Ovary (tissue), 9 donors: ENCODE results near the gene AGPAT4. TPM values are rescaled to one million over a fixed set of nuclear protein-coding genes. Genes with fewer than 3 reads are reported as not detected.

Experiments used
- DNase-seq, 5 donors: peaks; one replicate each; pipeline ENCODE4 v3.0.0-alpha.2; 2019 to 2020
- H3K27ac ChIP-seq, 2 donors: fragments of 200-600 bp; one replicate each; pipeline versions ENCODE4 v1.5.1 to v1.8.0; 2019 to 2022
- H3K27me3 ChIP-seq: fragments of 200-600 bp; one replicate; pipeline ENCODE4 v1.8.0; 2022
- H3K36me3 ChIP-seq: fragments of 200-600 bp; sonication (generic); one replicate; pipeline ENCODE4 v1.5.1; 2019
- H3K4me1 ChIP-seq: one replicate; pipeline ENCODE4 v1.8.1; 2013; ENCODE audit warnings: mild to moderate bottlenecking, moderate library complexity; ENCODE audit not compliant: insufficient read depth
- H3K4me3 ChIP-seq: fragments of 200-600 bp; sonication (generic); one replicate; pipeline ENCODE4 v1.5.1; 2017
- H3K9me3 ChIP-seq, 2 donors: fragments of 200-600 bp in 1 of 2; sonication (generic) in 1 of 2; one replicate each; pipeline versions ENCODE4 v1.5.1 to v1.8.1; 2013 to 2019; ENCODE audit warnings: mild to moderate bottlenecking in 1 of 2, moderate library complexity in 1 of 2
- CTCF ChIP-seq, 3 donors: fragments of 450-650 bp in 2 of 3; fragments of 200-600 bp in 1 of 3; IDR thresholded peaks; one replicate each; pipeline versions ENCODE4 v1.5.1 to v1.8.0; 2016 to 2022; ENCODE audit warnings: antibody characterized with exemption in 3 of 3, mild to moderate bottlenecking in 1 of 3
- EP300 ChIP-seq: sonication (generic); formaldehyde crosslinking; IDR thresholded peaks from one replicate; pipeline ENCODE4 v1.6.1; 2017; ENCODE audit warnings: antibody characterized with exemption
- POLR2A ChIP-seq: fragments of 450-650 bp; IDR thresholded peaks from one replicate; pipeline ENCODE4 v1.6.1; 2017; ENCODE audit warnings: antibody characterized with exemption, mild to moderate bottlenecking, moderate library complexity
- WGBS, 3 donors: extraction: QIAGEN DNeasy Blood & Tissue Kit in 1 of 3; methylation state at CpG; one replicate each; pipeline versions ENCODE4 v1.1.5 to v1.1.7; 2013 to 2017; 5-methylcytosine and 5-hydroxymethylcytosine counted together
- intact Hi-C, 4 donors: fragments of 100-400 bp; cut with DNase I; formaldehyde crosslinking; loops; one replicate each; pipeline versions ENCODE4 v1.11.0 to v1.15.1; 2022 to 2023
- polyA plus RNA-seq, 2 donors: library from polyadenylated mRNA; stranded (reverse); fragments of 200-250 nt in 1 of 2; fragments of 350-450 nt in 1 of 2; fragmentation: Illumina TruSeq in 1 of 2; extraction: RNeasy Lipid Tissue Mini Kit (QIAGEN cat#74804) in 1 of 2; gene quantifications; one replicate each; pipeline ENCODE4 v1.2.3, GENCODE V29; 2013 to 2014
- total RNA-seq, 7 donors: library from RNA; depleted of rRNA in 2 of 7; stranded (reverse); fragments of >200 nt in 2 of 7; fragmentation: NEBNext Ultra II Directional in 3 of 7; extraction: Animal tissue kit (Norgen Biotek cat#: 25700) in 3 of 7; gene quantifications; one replicate each; pipeline versions ENCODE4 v1.1.0 to v1.2.4, GENCODE V29; 2016 to 2023
- donor health status: DM: no; HTN: no; CAD: no; lungs with moderate emphysema.
- donor health status: DM: no; HTN: no; CAD: no.
- donor health status: Bipolar disorder and iron deficiency.
- donor health status: DM: yes; HTN: yes; CAD: no.
- donor health status: DM: no; HTN: no; CAD: no.
- donor health status: DM: yes; HTN: yes; CAD: no.

The AGPAT4 gene
- total and polyA plus RNA-seq, 9 donors = 4.4 to 13.7 (median 8.9) TPM

GRCh38 chr6:161256407-161256806, 17.5 kb downstream of the AGPAT4 start:
- TF ChIP-seq CTCF (IDR thresholded peaks at IDR 0.05) = no peak
- no peak for TF ChIP-seq EP300
- no peak for TF ChIP-seq POLR2A
- DNase-seq = no peak
- Histone ChIP-seq H3K27ac (no peak overlapping the region), H3K9me3 (no peaks in the 10 kb centered on the region), H3K4me1 (no peaks in the 10 kb centered on the region), H3K4me3 (no peak overlapping the region), H3K36me3 (no peaks in the 10 kb centered on the region), H3K27me3 (no peaks in the 10 kb centered on the region)
- WGBS, 3 donors = 95% methylated on average over 13 of the region's 13 CpGs
- intact Hi-C loops = no loop called here

- TF ChIP-seq EP300 = no peak
- TF ChIP-seq CTCF (IDR thresholded peaks at IDR 0.05) = no peak
- no peak for TF ChIP-seq POLR2A
- no peak for DNase-seq
- Histone ChIP-seq H3K27me3 (no peaks in the 10 kb centered on the region), H3K9me3 (no peaks in the 10 kb centered on the region), H3K27ac (no peak overlapping the region), H3K36me3 (no peaks in the 10 kb centered on the region), H3K4me1 (no peaks in the 10 kb centered on the region), H3K4me3 (no peak overlapping the region)
- intact Hi-C loops = no loop called here
- WGBS, 3 donors = 95 to 97% (median 96%) methylated on average over 6 of the region's 6 CpGs
These were observed 18.3 kb downstream of the AGPAT4 start for GRCh38 chr6:161255518-161255917.

- TF ChIP-seq POLR2A (no peak), EP300 (no peak), CTCF (IDR thresholded peaks at IDR 0.05) (no peak)
- 49 to 61% (median 50%) methylated on average over 17 of the region's 17 CpGs for WGBS, 3 donors
- H3K27ac ChIP-seq = no peak overlapping the region
These were observed 19.2 kb downstream of the AGPAT4 start for GRCh38 chr6:161254464-161255253.

GRCh38 chr6:161254126-161254463, 19.8 kb downstream of the AGPAT4 start:
- intact Hi-C loops = no loop called here
- H3K27ac ChIP-seq = no peak overlapping the region
- H3K4me3 ChIP-seq = no peak overlapping the region
- H3K36me3 ChIP-seq = no peaks in the 10 kb centered on the region
- H3K27me3 ChIP-seq = no peaks in the 10 kb centered on the region
- H3K4me1 ChIP-seq = no peaks in the 10 kb centered on the region
- DNase-seq = no peak
- TF ChIP-seq EP300 = no peak
- TF ChIP-seq CTCF (IDR thresholded peaks at IDR 0.05) = no peak
- no peak for TF ChIP-seq POLR2A
- H3K9me3 ChIP-seq = no peaks in the 10 kb centered on the region

More at GRCh38 chr6:161254464-161255253, 19.2 kb downstream of the AGPAT4 start:
- Histone ChIP-seq H3K36me3 (no peaks in the 10 kb centered on the region), H3K27me3 (no peaks in the 10 kb centered on the region), H3K4me1 (no peaks in the 10 kb centered on the region), H3K4me3 (no peak overlapping the region), H3K9me3 (no peaks in the 10 kb centered on the region)
- DNase-seq = peak in 1 of 5 donors; percentile 23
- intact Hi-C loops = no loop called here
